Measurements from ENCODE around the gene IQCH. TPM values are rescaled to one million over a fixed set of nuclear protein-coding genes. Genes with fewer than 3 reads are reported as not detected.

Gene IQCH
- total RNA-seq, 1 experiment from 2014 or later = 2.2 TPM

DNA sequence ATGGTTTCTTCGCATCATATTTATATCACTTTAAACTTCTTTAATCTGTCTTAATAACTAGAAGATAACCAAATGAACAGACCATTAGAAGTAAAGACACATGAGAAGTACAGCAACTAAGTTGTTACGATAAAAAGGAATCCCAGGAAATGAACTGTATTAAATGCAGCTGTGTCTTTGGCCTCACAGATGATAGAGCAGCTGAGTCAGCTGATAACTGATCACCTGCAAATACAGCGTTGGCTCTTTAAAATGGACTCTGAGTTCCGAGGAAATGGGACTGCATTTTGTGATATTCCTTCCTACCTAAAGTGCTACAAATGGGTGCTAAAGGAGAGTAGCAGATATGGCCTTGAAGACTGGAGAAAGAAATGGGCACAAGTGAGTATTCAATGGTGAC is 145.3 kb downstream of the IQCH start:
- DNase-seq = no peak
- Histone ChIP-seq H3K4me3 (ENCODE audit: insufficient read depth, low read depth, low read length) (no peak overlapping the region), H3K27me3 (ENCODE audit: control insufficient read depth, insufficient read depth, low read length) (no peaks in the 10 kb centered on the region), H3K36me3 (replicated peaks; ENCODE audit: control insufficient read depth, insufficient read depth, low read length) (no peaks in the 10 kb centered on the region)

- Histone ChIP-seq H3K4me3 (ENCODE audit: insufficient read depth, low read depth, low read length) (no peak overlapping the region), H3K27me3 (ENCODE audit: control insufficient read depth, insufficient read depth, low read length) (no peaks in the 10 kb centered on the region), H3K36me3 (replicated peaks; ENCODE audit: control insufficient read depth, insufficient read depth, low read length) (no peaks in the 10 kb centered on the region)
- DNase-seq = no peak
Observed at GRCh38 chr15:67400890-67401289, 146.3 kb downstream of the IQCH start.

DNA sequence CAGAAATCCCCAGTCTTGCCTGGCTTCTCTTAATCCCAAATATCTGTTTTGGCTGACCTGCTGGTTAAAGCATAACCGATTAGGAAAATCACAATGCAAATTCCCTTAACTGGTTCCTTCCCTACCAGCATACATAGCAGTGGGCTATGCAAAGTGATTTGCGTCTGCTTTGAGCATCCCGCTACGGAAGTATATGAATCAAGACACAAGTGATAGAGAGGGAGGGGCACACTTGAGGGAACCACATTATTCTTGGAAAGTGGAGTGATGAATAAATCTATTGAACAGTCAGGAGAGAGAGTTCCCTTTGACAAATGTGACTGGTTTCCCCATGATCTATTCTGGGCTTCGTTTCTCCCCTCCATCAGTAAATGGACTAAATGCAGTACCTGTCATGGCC is 146.8 kb downstream of the IQCH start:
- H3K27me3 ChIP-seq (ENCODE audit: control insufficient read depth, insufficient read depth, low read length) = no peaks in the 10 kb centered on the region
- no peak for DNase-seq

GRCh38 chr15:67403428-67404154 is 149.0 kb downstream of the IQCH start:
- Histone ChIP-seq H3K27me3 (ENCODE audit: control insufficient read depth, insufficient read depth, low read length) (no peaks in the 10 kb centered on the region), H3K36me3 (replicated peaks; ENCODE audit: control insufficient read depth, insufficient read depth, low read length) (no peaks in the 10 kb centered on the region), H3K4me3 (ENCODE audit: insufficient read depth, low read depth, low read length) (no peak overlapping the region)
- no peak for DNase-seq

More for the DNA sequence above, 146.8 kb downstream of the IQCH start:
- Histone ChIP-seq H3K4me3 (ENCODE audit: insufficient read depth, low read depth, low read length) (no peak overlapping the region), H3K36me3 (replicated peaks; ENCODE audit: control insufficient read depth, insufficient read depth, low read length) (no peaks in the 10 kb centered on the region)

GRCh38 chr15:67405208-67406191 is 150.9 kb downstream of the IQCH start:
- H3K36me3 ChIP-seq (replicated peaks; ENCODE audit: control insufficient read depth, insufficient read depth, low read length) = no peaks in the 10 kb centered on the region
- no peak overlapping the region for H3K4me3 ChIP-seq (ENCODE audit: insufficient read depth, low read depth, low read length)
- no peaks in the 10 kb centered on the region for H3K27me3 ChIP-seq (ENCODE audit: control insufficient read depth, insufficient read depth, low read length)
- DNase-seq = no peak

GRCh38 chr15:67406257-67406861 is 151.8 kb downstream of the IQCH start:
- H3K4me3 ChIP-seq (ENCODE audit: insufficient read depth, low read depth, low read length) = no peak overlapping the region
- no peak for DNase-seq
- no peaks in the 10 kb centered on the region for H3K27me3 ChIP-seq (ENCODE audit: control insufficient read depth, insufficient read depth, low read length)

DNA sequence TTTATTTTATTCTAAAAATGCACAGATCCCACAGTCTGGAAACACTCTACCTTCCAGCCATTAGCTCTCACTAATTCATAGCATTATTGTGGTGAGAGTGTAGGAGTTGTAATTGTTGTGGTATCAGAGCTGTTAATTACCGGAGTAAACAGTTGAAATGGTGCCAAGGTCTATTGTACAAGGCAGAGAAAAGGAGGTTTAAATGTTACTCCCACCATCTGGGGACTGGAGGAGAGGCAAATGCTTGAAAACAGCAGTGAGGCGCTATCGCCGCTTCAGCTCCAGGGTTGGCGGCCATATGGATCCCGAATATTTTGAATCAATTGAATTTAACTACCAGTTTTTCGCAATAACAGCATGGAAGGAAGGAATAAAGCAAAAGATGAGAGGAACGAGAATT is 153.2 kb downstream of the IQCH start:
- no peaks in the 10 kb centered on the region for H3K27me3 ChIP-seq (ENCODE audit: control insufficient read depth, insufficient read depth, low read length)
- H3K36me3 ChIP-seq (replicated peaks; ENCODE audit: control insufficient read depth, insufficient read depth, low read length) = no peaks in the 10 kb centered on the region
- no peak overlapping the region for H3K4me3 ChIP-seq (ENCODE audit: insufficient read depth, low read depth, low read length)
- no peak for DNase-seq

More at GRCh38 chr15:67406257-67406861, 151.8 kb downstream of the IQCH start:
- no peaks in the 10 kb centered on the region for H3K36me3 ChIP-seq (replicated peaks; ENCODE audit: control insufficient read depth, insufficient read depth, low read length)

DNA sequence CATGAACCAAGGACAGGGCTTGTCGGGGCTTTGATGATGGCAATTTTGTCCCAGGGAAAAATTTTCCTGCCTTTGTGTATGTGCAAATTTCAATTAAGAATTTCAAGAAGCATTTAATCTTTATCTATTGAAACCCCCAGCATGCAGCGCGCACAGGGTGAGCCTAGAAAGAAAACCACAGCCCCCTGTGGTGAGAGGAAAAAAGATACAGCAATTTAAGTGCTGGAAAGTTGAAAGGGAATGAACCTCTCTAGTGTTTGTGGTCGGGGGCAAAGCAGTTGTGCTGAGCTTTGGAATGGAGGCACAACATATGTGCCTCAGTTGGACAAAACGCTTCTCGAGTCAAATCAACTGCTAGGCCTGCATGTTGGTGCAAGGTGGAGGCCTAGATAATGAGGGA is 154.6 kb downstream of the IQCH start:
- Histone ChIP-seq H3K27me3 (ENCODE audit: control insufficient read depth, insufficient read depth, low read length) (no peaks in the 10 kb centered on the region), H3K4me3 (ENCODE audit: insufficient read depth, low read depth, low read length) (no peak overlapping the region), H3K36me3 (replicated peaks; ENCODE audit: control insufficient read depth, insufficient read depth, low read length) (no peaks in the 10 kb centered on the region)
- DNase-seq = no peak

DNA sequence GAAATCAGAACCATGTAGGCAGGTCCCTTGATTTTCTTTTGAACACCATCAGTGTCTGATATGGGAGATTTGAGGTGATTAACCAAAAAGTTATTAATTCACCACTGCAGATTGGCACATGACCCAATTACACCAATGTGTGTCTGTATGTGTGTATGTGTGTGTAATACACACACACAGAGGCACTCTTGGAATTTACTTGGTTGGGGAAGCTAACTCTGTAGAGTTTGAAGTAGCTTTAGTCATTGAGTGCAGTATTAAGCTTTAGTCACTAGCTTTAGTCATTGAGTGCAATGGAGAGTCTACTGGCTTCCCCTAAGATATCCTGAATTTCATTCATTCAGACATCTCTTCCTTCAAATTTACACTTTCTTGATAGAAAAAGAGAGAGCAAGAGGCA is 156.9 kb downstream of the IQCH start:
- DNase-seq = no peak
- Histone ChIP-seq H3K36me3 (replicated peaks; ENCODE audit: control insufficient read depth, insufficient read depth, low read length) (no peaks in the 10 kb centered on the region), H3K27me3 (ENCODE audit: control insufficient read depth, insufficient read depth, low read length) (no peaks in the 10 kb centered on the region; the same call in 1 of the 2 replicates), H3K4me3 (ENCODE audit: insufficient read depth, low read depth, low read length) (no peak overlapping the region)

DNA sequence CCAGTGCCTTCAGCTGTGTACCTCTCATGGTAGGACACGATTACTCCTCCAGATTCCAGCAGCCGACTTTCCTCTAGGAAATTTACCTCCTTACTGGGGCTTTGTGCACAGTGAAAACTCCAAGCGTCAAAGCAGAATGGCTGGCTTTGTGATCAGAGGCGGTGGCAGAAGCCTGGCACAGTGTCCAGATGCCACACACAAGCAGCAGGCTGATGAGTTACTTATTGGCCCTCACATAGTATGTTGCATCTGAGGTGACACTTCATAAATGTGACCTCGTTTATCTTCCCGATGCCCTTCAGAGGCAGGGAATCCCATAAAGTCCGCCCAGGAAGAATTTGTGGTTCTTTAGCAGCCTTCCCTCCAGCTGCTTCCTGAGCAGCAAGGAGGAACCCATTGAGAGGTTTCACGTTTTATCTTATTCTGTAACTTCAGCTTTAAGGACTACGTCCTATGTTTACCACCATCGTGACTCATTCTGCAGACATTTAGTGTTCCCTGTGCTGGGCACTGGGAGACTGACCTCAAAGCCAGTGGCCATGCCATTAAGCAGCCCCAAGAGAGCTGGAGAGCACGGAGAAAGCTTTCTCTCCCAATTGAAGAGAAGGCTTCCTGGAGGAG is 159.3 kb downstream of the IQCH start:
- Histone ChIP-seq H3K4me3 (ENCODE audit: insufficient read depth, low read depth, low read length) (no peak overlapping the region), H3K27me3 (ENCODE audit: control insufficient read depth, insufficient read depth, low read length) (no peaks in the 10 kb centered on the region; the same call in 1 of the 2 replicates), H3K36me3 (replicated peaks; ENCODE audit: control insufficient read depth, insufficient read depth, low read length) (no peaks in the 10 kb centered on the region)
- DNase-seq = no peak

GRCh38 chr15:67415181-67415580 is 160.6 kb downstream of the IQCH start:
- no peaks in the 10 kb centered on the region for H3K36me3 ChIP-seq (replicated peaks; ENCODE audit: control insufficient read depth, insufficient read depth, low read length)
- DNase-seq = no peak
- H3K4me3 ChIP-seq (ENCODE audit: insufficient read depth, low read depth, low read length) = no peak overlapping the region
- no peaks in the 10 kb centered on the region; the same call in 1 of the 2 replicates for H3K27me3 ChIP-seq (ENCODE audit: control insufficient read depth, insufficient read depth, low read length)

- no peak for DNase-seq
Observed at GRCh38 chr15:67416891-67417290, 162.3 kb downstream of the IQCH start.

DNA sequence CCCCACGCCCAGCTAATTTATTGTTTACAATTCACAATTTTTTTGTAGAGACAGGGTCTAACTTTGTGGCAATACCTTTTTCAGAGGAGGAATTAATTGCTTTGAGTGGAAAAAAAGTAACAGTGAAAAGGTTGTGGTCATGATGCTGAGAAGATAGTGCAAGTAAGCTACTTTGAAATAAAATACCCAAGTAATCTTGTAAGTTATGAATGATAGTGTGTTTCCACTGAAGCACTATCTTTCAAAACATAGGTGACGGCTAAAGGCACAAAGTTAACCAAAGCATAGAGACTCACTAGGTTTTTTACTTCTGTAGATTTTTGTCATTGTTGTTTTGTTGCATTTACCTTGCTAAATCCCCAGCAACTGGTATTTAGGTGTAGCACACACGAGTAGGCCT is 165.1 kb downstream of the IQCH start:
- H3K36me3 ChIP-seq (replicated peaks; ENCODE audit: control insufficient read depth, insufficient read depth, low read length) = no peaks in the 10 kb centered on the region
- no peak for DNase-seq
- no peak overlapping the region for H3K4me3 ChIP-seq (ENCODE audit: insufficient read depth, low read depth, low read length)
- no peaks in the 10 kb centered on the region; the same call in 1 of the 2 replicates for H3K27me3 ChIP-seq (ENCODE audit: control insufficient read depth, insufficient read depth, low read length)

More at GRCh38 chr15:67416891-67417290, 162.3 kb downstream of the IQCH start:
- H3K36me3 ChIP-seq (replicated peaks; ENCODE audit: control insufficient read depth, insufficient read depth, low read length) = no peaks in the 10 kb centered on the region
- H3K4me3 ChIP-seq (ENCODE audit: insufficient read depth, low read depth, low read length) = no peak overlapping the region
- H3K27me3 ChIP-seq (ENCODE audit: control insufficient read depth, insufficient read depth, low read length) = no peaks in the 10 kb centered on the region; the same call in 1 of the 2 replicates

GRCh38 chr15:67420137-67420536 is 165.6 kb downstream of the IQCH start:
- no peaks in the 10 kb centered on the region; the same call in 1 of the 2 replicates for H3K27me3 ChIP-seq (ENCODE audit: control insufficient read depth, insufficient read depth, low read length)
- no peak overlapping the region for H3K4me3 ChIP-seq (ENCODE audit: insufficient read depth, low read depth, low read length)
- no peak for DNase-seq
- H3K36me3 ChIP-seq (replicated peaks; ENCODE audit: control insufficient read depth, insufficient read depth, low read length) = no peaks in the 10 kb centered on the region

Data from H7 (cell line).